Right ventricle myocardium inferior (tissue), 1 donor: ENCODE data around the gene HERC4. TPM values are rescaled to one million over a fixed set of nuclear protein-coding genes. Genes with fewer than 3 reads are reported as not detected.
A peak's percentile ranks its signal among the peaks of the same experiment; 100 is the strongest.
"Not testable (repeated sequence)": the region's sequence is repeated elsewhere in the genome, so short reads cannot be mapped to it uniquely, and the experiment has no call there.

Experiments used
- ATAC-seq: fragments of 200-7000 bp; cut with Tn5 transposase; one replicate; pipeline ENCODE4 v1.9.1; 2020; ENCODE audit warnings: mild to moderate bottlenecking, moderate library complexity
- DNase-seq: peaks from one replicate; pipeline ENCODE4 v3.0.0; 2021; ENCODE audit errors: missing footprints
- intact Hi-C: fragments of 100-400 bp; cut with DNase I; formaldehyde crosslinking; loops from one replicate; pipeline ENCODE4 v1.11.0; 2022
- total RNA-seq: library from RNA; stranded (reverse); fragmentation: NEBNext Ultra II Directional; extraction: Animal tissue kit (Norgen Biotek cat#: 25700); gene quantifications from one replicate; pipeline ENCODE4 v1.2.1, GENCODE V29; 2021
- donor health status: DM: no; HTN: yes; CAD: no; lungs with severe emphysema.

The HERC4 gene
- total RNA-seq, 1 donor from 2014 or later, result 25.5 TPM

GRCh38 chr10:67982603-67983002 lies 92.5 kb downstream of the HERC4 start:
- DNase-seq, ATAC-seq, intact Hi-C loops: not testable (repeated sequence)

- no peak for ATAC-seq
- intact Hi-C loops, result no loop called here
- DNase-seq, result no peak
Measured at GRCh38 chr10:67978749-67979148, 96.3 kb downstream of the HERC4 start.

- DNase-seq (no peak), ATAC-seq (peak; percentile 4)
- intact Hi-C loops, result no loop called here
Measured at GRCh38 chr10:67977251-67977650, 97.8 kb downstream of the HERC4 start.

- ATAC-seq (peak; percentile 94), DNase-seq (peak; percentile 73)
- intact Hi-C loops, result no loop called here
Measured at GRCh38 chr10:67976292-67977245, 98.5 kb downstream of the HERC4 start.

- DNase-seq (no peak), ATAC-seq (no peak)
- intact Hi-C loops, result no loop called here
Measured at GRCh38 chr10:67975871-67976270, 99.2 kb downstream of the HERC4 start.

- no peak for DNase-seq
- ATAC-seq, result no peak
- intact Hi-C loops, result no loop called here
Measured at GRCh38 chr10:67971311-67971710, 103.8 kb downstream of the HERC4 start.

GRCh38 chr10:67969875-67970274 lies 105.2 kb downstream of the HERC4 start:
- ATAC-seq (no peak), DNase-seq (no peak)
- intact Hi-C loops, result no loop called here

GRCh38 chr10:67966035-67966434 lies 109.0 kb downstream of the HERC4 start:
- intact Hi-C loops, ATAC-seq, DNase-seq: not testable (repeated sequence)

GRCh38 chr10:67965456-67965855 lies 109.6 kb downstream of the HERC4 start:
- DNase-seq, result no peak
- no peak for ATAC-seq
- intact Hi-C loops, result no loop called here

- intact Hi-C loops, result no loop called here
- no peak for DNase-seq
- no peak for ATAC-seq
Measured at GRCh38 chr10:67959839-67960476, 115.1 kb downstream of the HERC4 start.

GRCh38 chr10:67955614-67956013 lies 119.5 kb downstream of the HERC4 start:
- ATAC-seq, result no peak
- DNase-seq, result no peak
- intact Hi-C loops, result no loop called here

GRCh38 chr10:67943917-67944316 lies 131.2 kb downstream of the HERC4 start:
- ATAC-seq (no peak), DNase-seq (no peak)
- intact Hi-C loops, result no loop called here

- DNase-seq (no peak), ATAC-seq (no peak)
- intact Hi-C loops, result no loop called here
Measured at GRCh38 chr10:67936416-67936815, 138.7 kb downstream of the HERC4 start.

GRCh38 chr10:67935223-67935622 lies 139.9 kb downstream of the HERC4 start:
- intact Hi-C loops, result no loop called here
- ATAC-seq, result no peak
- no peak for DNase-seq

GRCh38 chr10:67934336-67934735 lies 140.7 kb downstream of the HERC4 start:
- ATAC-seq (no peak), DNase-seq (no peak)
- intact Hi-C loops, result no loop called here

- no peak for ATAC-seq
- intact Hi-C loops, result no loop called here
- no peak for DNase-seq
Measured at GRCh38 chr10:67933199-67933598, 141.9 kb downstream of the HERC4 start.

- DNase-seq, result no peak
- intact Hi-C loops, result no loop called here
- no peak for ATAC-seq
Measured at GRCh38 chr10:67926951-67927350, 148.1 kb downstream of the HERC4 start.

GRCh38 chr10:67925449-67926005 lies 149.6 kb downstream of the HERC4 start:
- intact Hi-C loops, result no loop called here
- no peak for DNase-seq
- ATAC-seq, result no peak

GRCh38 chr10:67924136-67924535 lies 150.9 kb downstream of the HERC4 start:
- ATAC-seq (no peak), DNase-seq (no peak)
- intact Hi-C loops, result no loop called here

- ATAC-seq (no peak), DNase-seq (no peak)
- intact Hi-C loops, result no loop called here
Measured at GRCh38 chr10:67923551-67923950, 151.5 kb downstream of the HERC4 start.
